Measurements from ENCODE around the gene MGAT3.

Gene MGAT3

DNA sequence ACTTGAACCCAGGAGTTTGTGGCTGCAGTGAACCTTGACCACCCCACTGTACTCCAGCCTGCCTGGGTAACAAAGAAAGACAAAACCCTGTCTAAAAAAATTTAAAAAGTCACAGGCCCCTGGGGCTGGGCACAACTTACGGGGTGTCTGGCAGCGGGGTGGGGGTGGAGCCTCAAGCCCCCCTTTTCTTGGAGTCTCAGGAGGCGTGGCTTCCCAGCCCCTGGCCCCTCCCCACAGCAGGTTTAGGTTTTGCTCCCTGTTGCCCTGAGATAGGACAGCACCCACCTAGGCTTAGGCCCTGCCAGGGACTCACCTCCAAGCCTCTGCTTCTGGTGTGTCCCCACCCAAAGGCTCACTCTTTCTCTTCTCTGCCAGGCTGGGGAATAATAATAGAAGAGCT lies 22.4 kb downstream of the MGAT3 start:
- no peaks in the 10 kb centered on the region for H3K27me3 ChIP-seq (ENCODE audit: insufficient read depth, poor library complexity, severe bottlenecking)
- TF ChIP-seq SPI1 (IDR thresholded peaks at IDR 0.05; ENCODE audit: borderline replicate concordance, low read depth), result no peak
- no peak for TF ChIP-seq GABPA (IDR thresholded peaks at IDR 0.05; ENCODE audit: low read depth)
- TF ChIP-seq, protein P1, sequence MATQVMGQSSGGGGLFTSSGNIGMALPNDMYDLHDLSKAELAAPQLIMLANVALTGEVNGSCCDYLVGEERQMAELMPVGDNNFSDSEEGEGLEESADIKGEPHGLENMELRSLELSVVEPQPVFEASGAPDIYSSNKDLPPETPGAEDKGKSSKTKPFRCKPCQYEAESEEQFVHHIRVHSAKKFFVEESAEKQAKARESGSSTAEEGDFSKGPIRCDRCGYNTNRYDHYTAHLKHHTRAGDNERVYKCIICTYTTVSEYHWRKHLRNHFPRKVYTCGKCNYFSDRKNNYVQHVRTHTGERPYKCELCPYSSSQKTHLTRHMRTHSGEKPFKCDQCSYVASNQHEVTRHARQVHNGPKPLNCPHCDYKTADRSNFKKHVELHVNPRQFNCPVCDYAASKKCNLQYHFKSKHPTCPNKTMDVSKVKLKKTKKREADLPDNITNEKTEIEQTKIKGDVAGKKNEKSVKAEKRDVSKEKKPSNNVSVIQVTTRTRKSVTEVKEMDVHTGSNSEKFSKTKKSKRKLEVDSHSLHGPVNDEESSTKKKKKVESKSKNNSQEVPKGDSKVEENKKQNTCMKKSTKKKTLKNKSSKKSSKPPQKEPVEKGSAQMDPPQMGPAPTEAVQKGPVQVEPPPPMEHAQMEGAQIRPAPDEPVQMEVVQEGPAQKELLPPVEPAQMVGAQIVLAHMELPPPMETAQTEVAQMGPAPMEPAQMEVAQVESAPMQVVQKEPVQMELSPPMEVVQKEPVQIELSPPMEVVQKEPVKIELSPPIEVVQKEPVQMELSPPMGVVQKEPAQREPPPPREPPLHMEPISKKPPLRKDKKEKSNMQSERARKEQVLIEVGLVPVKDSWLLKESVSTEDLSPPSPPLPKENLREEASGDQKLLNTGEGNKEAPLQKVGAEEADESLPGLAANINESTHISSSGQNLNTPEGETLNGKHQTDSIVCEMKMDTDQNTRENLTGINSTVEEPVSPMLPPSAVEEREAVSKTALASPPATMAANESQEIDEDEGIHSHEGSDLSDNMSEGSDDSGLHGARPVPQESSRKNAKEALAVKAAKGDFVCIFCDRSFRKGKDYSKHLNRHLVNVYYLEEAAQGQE (IDR thresholded peaks at IDR 0.05; ENCODE audit: insufficient replicate concordance, low read depth), result no peak
- TF ChIP-seq POLR2AphosphoS5 (IDR thresholded peaks at IDR 0.05; ENCODE audit: low read depth), result no peak
- TF ChIP-seq, protein P2, sequence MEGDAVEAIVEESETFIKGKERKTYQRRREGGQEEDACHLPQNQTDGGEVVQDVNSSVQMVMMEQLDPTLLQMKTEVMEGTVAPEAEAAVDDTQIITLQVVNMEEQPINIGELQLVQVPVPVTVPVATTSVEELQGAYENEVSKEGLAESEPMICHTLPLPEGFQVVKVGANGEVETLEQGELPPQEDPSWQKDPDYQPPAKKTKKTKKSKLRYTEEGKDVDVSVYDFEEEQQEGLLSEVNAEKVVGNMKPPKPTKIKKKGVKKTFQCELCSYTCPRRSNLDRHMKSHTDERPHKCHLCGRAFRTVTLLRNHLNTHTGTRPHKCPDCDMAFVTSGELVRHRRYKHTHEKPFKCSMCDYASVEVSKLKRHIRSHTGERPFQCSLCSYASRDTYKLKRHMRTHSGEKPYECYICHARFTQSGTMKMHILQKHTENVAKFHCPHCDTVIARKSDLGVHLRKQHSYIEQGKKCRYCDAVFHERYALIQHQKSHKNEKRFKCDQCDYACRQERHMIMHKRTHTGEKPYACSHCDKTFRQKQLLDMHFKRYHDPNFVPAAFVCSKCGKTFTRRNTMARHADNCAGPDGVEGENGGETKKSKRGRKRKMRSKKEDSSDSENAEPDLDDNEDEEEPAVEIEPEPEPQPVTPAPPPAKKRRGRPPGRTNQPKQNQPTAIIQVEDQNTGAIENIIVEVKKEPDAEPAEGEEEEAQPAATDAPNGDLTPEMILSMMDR (IDR thresholded peaks at IDR 0.05; ENCODE audit: insufficient read depth, low read length), result no peak
- no peak for DNase-seq (ENCODE audit: low read depth in 1 of 2, low spot score in 1 of 2)
- no peak overlapping the region for H3K27ac ChIP-seq (replicated peaks)
- H3K4me3 ChIP-seq (replicated peaks; ENCODE audit: insufficient read depth, low read length), result no peak overlapping the region

DNA sequence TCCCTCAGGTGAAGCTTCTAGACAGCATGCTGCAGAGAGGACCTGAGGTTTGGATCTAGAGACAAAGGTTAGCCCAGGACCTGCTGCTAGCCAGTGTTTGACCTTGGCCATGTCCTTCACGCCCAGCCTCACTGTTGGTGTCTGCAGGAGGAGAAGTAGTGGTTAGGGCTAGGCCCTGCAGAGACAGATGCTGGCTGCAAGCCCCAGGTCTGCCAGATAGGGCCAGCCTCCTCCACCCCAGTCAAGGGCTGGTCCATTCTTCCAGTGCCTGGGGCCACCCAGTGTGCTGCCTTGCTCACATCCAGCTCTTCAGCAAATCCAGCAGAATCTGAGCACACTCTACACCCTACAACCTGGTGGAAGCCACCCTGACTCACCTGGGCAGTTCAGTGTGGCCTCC lies 23.7 kb downstream of the MGAT3 start:
- DNase-seq (ENCODE audit: low read depth in 1 of 2, low spot score in 1 of 2), result peak in 1 of 2 experiments; percentile 49
- TF ChIP-seq, protein P2 (IDR thresholded peaks at IDR 0.05; ENCODE audit: insufficient read depth, low read length), result no peak
- no peak for TF ChIP-seq POLR2AphosphoS5 (IDR thresholded peaks at IDR 0.05; ENCODE audit: low read depth)
- TF ChIP-seq SPI1 (IDR thresholded peaks at IDR 0.05; ENCODE audit: borderline replicate concordance, low read depth), result no peak
- TF ChIP-seq, protein P1 (IDR thresholded peaks at IDR 0.05; ENCODE audit: insufficient replicate concordance, low read depth), result no peak
- TF ChIP-seq GABPA (IDR thresholded peaks at IDR 0.05; ENCODE audit: low read depth), result no peak
- Histone ChIP-seq H3K27ac (replicated peaks) (peak overlapping the region; percentile 12; the same call in 1 of the 2 replicates), H3K4me3 (replicated peaks; ENCODE audit: insufficient read depth, low read length) (no peak overlapping the region), H3K27me3 (ENCODE audit: insufficient read depth, poor library complexity, severe bottlenecking) (no peaks in the 10 kb centered on the region)

DNA sequence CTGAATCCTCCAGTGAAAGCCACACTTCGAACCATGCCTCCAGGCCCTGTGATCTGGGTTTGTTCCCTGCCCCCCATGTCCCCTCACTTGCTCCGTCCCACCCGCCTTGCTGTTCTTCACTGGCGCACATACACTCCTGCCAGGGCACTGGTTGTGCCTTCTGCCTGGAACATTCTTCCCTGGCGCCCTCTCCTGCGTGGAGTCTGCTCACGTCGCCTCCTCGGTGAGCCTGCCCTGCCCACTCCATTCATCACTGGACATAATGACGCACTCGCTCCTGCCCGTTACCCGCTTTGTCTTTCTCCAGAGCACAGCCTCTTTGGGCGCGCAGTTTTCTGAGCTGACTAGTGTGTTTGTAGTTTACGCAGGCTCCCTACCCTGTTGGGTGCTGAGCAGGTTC lies 24.2 kb downstream of the MGAT3 start:
- no peaks in the 10 kb centered on the region for H3K27me3 ChIP-seq (ENCODE audit: insufficient read depth, poor library complexity, severe bottlenecking)
- H3K4me3 ChIP-seq (replicated peaks; ENCODE audit: insufficient read depth, low read length), result no peak overlapping the region
- no peak overlapping the region for H3K27ac ChIP-seq (replicated peaks)
- TF ChIP-seq POLR2AphosphoS5 (IDR thresholded peaks at IDR 0.05; ENCODE audit: low read depth) (no peak), GABPA (IDR thresholded peaks at IDR 0.05; ENCODE audit: low read depth) (no peak), SPI1 (IDR thresholded peaks at IDR 0.05; ENCODE audit: borderline replicate concordance, low read depth) (no peak)
- TF ChIP-seq, protein P2 (IDR thresholded peaks at IDR 0.05; ENCODE audit: insufficient read depth, low read length), result no peak
- TF ChIP-seq, protein P1 (IDR thresholded peaks at IDR 0.05; ENCODE audit: insufficient replicate concordance, low read depth), result no peak
- no peak for DNase-seq (ENCODE audit: low read depth in 1 of 2, low spot score in 1 of 2)
